Panc1 (cell line): ENCODE measurements around the gene NCBP1. TPM values are rescaled to one million over a fixed set of nuclear protein-coding genes. Genes with fewer than 3 reads are reported as not detected.

Source experiments
- ATAC-seq: fragments of 200-7000 bp; cut with Tn5 transposase; 2 replicates; pipeline ENCODE4 v1.9.1; 2020; ENCODE audit warnings: mild to moderate bottlenecking, moderate library complexity
- BruUV-seq: library from RNA; stranded (reverse); fragments of 400-500 nt; replicated peaks from 2 replicates; lab custom pipeline; 2021; lab: Mats Ljungman, UMichigan
- CTCF ChIA-PET: fragments of 300-600 bp; sonication (Branson Sonifier 250); formaldehyde crosslinking; loops from one replicate; lab custom pipeline; 2022; ENCODE audit warnings: antibody characterized with exemption; lab: Charles Lee
- POLR2A ChIA-PET: fragments of 300-600 bp; sonication (Branson Sonifier 250); formaldehyde crosslinking; loops from one replicate; lab custom pipeline; 2022; ENCODE audit warnings: antibody characterized with exemption; lab: Charles Lee
- DNase-seq: peaks from one replicate; pipeline ENCODE4 v3.0.0-alpha.2; 2010; ENCODE audit warnings: low read depth, low spot score
- H3K27ac ChIP-seq: 2 replicates; pipeline ENCODE4 v1.5.1; 2011; ENCODE audit warnings: mild to moderate bottlenecking, low read length, inconsistent platforms
- H3K27me3 ChIP-seq: fragments of 200-500 bp; sonication (Bioruptor generic); 2 replicates; pipeline ENCODE4 v1.6.0; 2014; ENCODE audit warnings: low read length, inconsistent platforms; ENCODE audit not compliant: control insufficient read depth, insufficient read depth
- H3K36me3 ChIP-seq: fragments of 200-500 bp; sonication (Bioruptor generic); 2 replicates; pipeline ENCODE4 v1.5.1; 2014; ENCODE audit warnings: inconsistent platforms, mild to moderate bottlenecking, low read length, moderate library complexity; ENCODE audit not compliant: control insufficient read depth, insufficient read depth
- H3K4me1 ChIP-seq: 2 replicates; pipeline ENCODE4 v1.5.1; 2011; ENCODE audit warnings: inconsistent platforms, mild to moderate bottlenecking, low read length, moderate library complexity; ENCODE audit not compliant: control insufficient read depth, insufficient read depth
- H3K4me3 ChIP-seq, 2 experiments: 2 replicates each; pipeline ENCODE4 v1.5.1; 2011 to 2012; ENCODE audit warnings: low read depth in 2 of 2, low read length in 2 of 2, mild to moderate bottlenecking in 2 of 2, inconsistent platforms in 1 of 2, moderate library complexity in 1 of 2
- H3K9me3 ChIP-seq: fragments of 200-500 bp; sonication (Bioruptor generic); 2 replicates; pipeline ENCODE4 v1.5.1; 2014; ENCODE audit warnings: low read depth, mild to moderate bottlenecking, inconsistent platforms, low read length, moderate library complexity; ENCODE audit not compliant: control insufficient read depth, insufficient read depth
- CTCF ChIP-seq: fragments of 450-650 bp; IDR thresholded peaks from 2 replicates; pipeline ENCODE4 v1.5.1; 2017; ENCODE audit warnings: mild to moderate bottlenecking
- POLR2AphosphoS5 ChIP-seq: IDR thresholded peaks from 2 replicates; pipeline ENCODE4 v1.6.1; 2012; ENCODE audit warnings: mild to moderate bottlenecking, low read depth, low read length, moderate library complexity
- REST ChIP-seq, 2 experiments: IDR thresholded peaks; 2 replicates each; pipeline ENCODE4 v1.6.1; 2011 to 2012; ENCODE audit warnings: low read depth in 2 of 2, control low read depth in 1 of 2, low read length in 1 of 2, mild to moderate bottlenecking in 1 of 2, moderate library complexity in 1 of 2; ENCODE audit not compliant: insufficient read depth in 1 of 2
- SIN3A ChIP-seq: IDR thresholded peaks from 2 replicates; pipeline ENCODE4 v1.6.1; 2012; ENCODE audit warnings: low read depth, mild to moderate bottlenecking, low read length, moderate library complexity, borderline replicate concordance; ENCODE audit not compliant: insufficient read depth
- TCF7L2 ChIP-seq: IDR thresholded peaks from 2 replicates; pipeline ENCODE4 v1.6.1; 2011; ENCODE audit warnings: mild to moderate bottlenecking, low read depth, low read length, inconsistent platforms
- in situ Hi-C: cut with HindIII; loops from 2 replicates; pipeline ENCODE4 v1.10.0; 2016; ENCODE audit warnings: low sequenced_read_pairs, low pct_unique_long_range_greater_than_20kb
- intact Hi-C: fragments of 100-400 bp; cut with micrococcal nuclease; formaldehyde crosslinking; loops from one replicate; pipeline ENCODE4 v1.10.0; 2022; ENCODE audit not compliant: unreplicated experiment
- total RNA-seq: library from RNA; stranded (reverse); gene quantifications from one replicate; pipeline ENCODE4 v1.2.1, GENCODE V29; 2021; ENCODE audit not compliant: unreplicated experiment

The NCBP1 gene
- total RNA-seq, 1 experiment from 2014 or later, result 30.1 TPM

GRCh38 chr9:97704851-97705250 lies 71.2 kb downstream of the NCBP1 start:
- intact Hi-C loops, result no loop called here
- H3K9me3 ChIP-seq, result no peaks in the 10 kb centered on the region
- no peaks in the 10 kb centered on the region for H3K27me3 ChIP-seq
- in situ Hi-C loops, result no loop called here
- no peak overlapping the region for H3K27ac ChIP-seq
- ChIA-PET POLR2A (no interaction called here), CTCF (no interaction called here)
- DNase-seq (no peak), ATAC-seq (no peak)
- H3K4me1 ChIP-seq, result no peaks in the 10 kb centered on the region
- no peaks in the 10 kb centered on the region for H3K36me3 ChIP-seq
- no TSS peak for BruUV-seq
- TF ChIP-seq REST (IDR thresholded peaks at IDR 0.05; ENCODE audit: insufficient read depth in 1 of 2, low read depth in 2 of 2, low read length in 1 of 2) (no peak), CTCF (no peak), SIN3A (no peak), TCF7L2 (no peak), POLR2AphosphoS5 (no peak)
- no peak overlapping the region for H3K4me3 ChIP-seq

- ATAC-seq, result no peak
- no peak overlapping the region for H3K27ac ChIP-seq
Measured at GRCh38 chr9:97705354-97705950, 71.8 kb downstream of the NCBP1 start.

More at GRCh38 chr9:97705354-97705950, 71.8 kb downstream of the NCBP1 start:
- in situ Hi-C loops (no loop called here), intact Hi-C loops (no loop called here)
- BruUV-seq, result no TSS peak
- TF ChIP-seq POLR2AphosphoS5 (no peak), SIN3A (no peak), CTCF (no peak), REST (IDR thresholded peaks at IDR 0.05; ENCODE audit: insufficient read depth in 1 of 2, low read depth in 2 of 2, low read length in 1 of 2) (no peak), TCF7L2 (no peak)
- Histone ChIP-seq H3K4me1 (no peaks in the 10 kb centered on the region), H3K9me3 (no peaks in the 10 kb centered on the region), H3K27me3 (no peaks in the 10 kb centered on the region), H3K36me3 (no peaks in the 10 kb centered on the region), H3K4me3 (no peak overlapping the region)
- DNase-seq, result no peak
- CTCF ChIA-PET, result no interaction called here
- POLR2A ChIA-PET, result no interaction called here
